ENCODE measurements around the gene SLC13A1. TPM values are rescaled to one million over a fixed set of nuclear protein-coding genes. Genes with fewer than 3 reads are reported as not detected.
A peak's percentile ranks its signal among the peaks of the same experiment; 100 is the strongest.

The SLC13A1 gene
- total and polyA plus RNA-seq, 10 of the 15 experiments (the other 5 are each of a cell fraction or from before 2014, with no cell fraction given) = 0.10 TPM; not detected in 9

DNA sequence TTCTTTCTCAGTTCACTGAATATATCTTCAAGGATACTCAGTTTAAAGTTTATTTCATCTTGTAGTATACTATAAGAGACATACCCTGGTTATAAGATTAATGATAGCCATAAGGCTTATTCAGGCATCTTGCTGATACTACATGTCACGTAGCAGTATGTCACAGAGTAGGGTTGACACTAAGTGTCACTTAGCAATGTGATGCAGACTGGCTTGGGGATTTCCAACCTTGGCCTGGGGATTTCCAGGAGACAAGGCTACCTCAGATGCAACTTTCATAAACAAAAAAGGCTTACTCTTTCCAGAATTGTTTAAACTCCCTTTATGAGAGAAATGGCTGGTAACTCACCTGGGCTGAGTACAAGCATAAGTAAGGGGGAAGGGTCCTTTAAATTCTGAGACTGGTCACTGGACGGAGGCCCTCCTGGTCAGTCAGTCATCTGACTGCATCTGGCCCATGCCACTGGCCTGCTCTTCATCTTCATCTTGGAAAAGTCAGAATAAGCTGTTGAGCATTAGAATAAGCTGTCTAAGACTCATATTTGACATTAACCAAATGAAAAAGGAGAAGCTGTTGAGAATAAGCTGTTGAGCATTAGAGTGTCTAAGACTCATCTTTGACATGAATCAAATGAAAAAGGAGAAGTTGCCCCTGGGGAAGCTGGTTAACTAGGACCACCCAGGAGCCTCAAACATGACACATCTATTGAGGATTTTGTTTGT lies 9.5 kb downstream of the SLC13A1 start:
- RAD21 ChIA-PET (ENCODE audit: unreplicated experiment) = interaction anchor here (0.7 to 2.0 kb wide), 5 partner anchors 10 to 35 kb away, joined by 3 to 6 read pairs (median 5); no protein-coding TSS in a partner anchor
- Histone ChIP-seq H3K9ac (ENCODE audit: control insufficient read depth, insufficient read depth, low read length) (no peak overlapping the region; the same call in 1 of the 2 replicates), H3K79me2 (ENCODE audit: control insufficient read depth, insufficient read depth, low read length) (no peaks in the 10 kb centered on the region), H3K4me3 (no peak overlapping the region), H3K27ac (ENCODE audit: control insufficient read depth, insufficient read depth) (peak overlapping the region; percentile 83), H2AFZ (ENCODE audit: control insufficient read depth, low read depth, low read length) (peak overlapping the region; percentile 63; the same call in 1 of the 2 replicates), H4K20me1 (ENCODE audit: control insufficient read depth, insufficient read depth) (no peaks in the 10 kb centered on the region), H3K4me1 (ENCODE audit: control insufficient read depth, insufficient read depth, low read length) (peaks cover 25% of the 10 kb centered on the region), H3K4me2 (ENCODE audit: control insufficient read depth, insufficient read depth) (peak overlapping the region; percentile 6; the same call in 1 of the 2 replicates), H3K9me3 (replicated peaks; ENCODE audit: control insufficient read depth, insufficient read depth, low read length) (peaks cover 3% of the 10 kb centered on the region; the same call in 2 of the 3 replicates), H3K27me3 (replicated peaks in 1 of 2; ENCODE audit: control insufficient read depth in 2 of 2, insufficient read depth in 2 of 2, low read length in 1 of 2) (no peaks in the 10 kb centered on the region), H3K36me3 (ENCODE audit: control insufficient read depth in 2 of 2, insufficient read depth in 2 of 2, low read length in 1 of 2) (no peaks in the 10 kb centered on the region)
- peak; percentile 84 for DNase-seq (ENCODE audit: low read depth, low spot score)
- CTCF ChIA-PET = interaction anchor here (0.8 to 1.3 kb wide), 5 partner anchors 9 to 176 kb away, joined by 3 to 6 read pairs (median 3); partner anchors contain the start of gene SLC13A1
- in situ Hi-C loops (cut with MboI) = no loop called here
- BruUV-seq (replicated peaks) = TSS peak; percentile 93
- SMC1A ChIA-PET (ENCODE audit: uncharacterized antibody, unreplicated experiment) = interaction anchor here (0.5 to 2.9 kb wide), 15 partner anchors 9 to 638 kb away, joined by 3 to 15 read pairs (median 4); partner anchors contain the start of gene SLC13A1
- ATAC-seq = peak; percentile 95
- peak; percentile 93 for FAIRE-seq
- intact Hi-C loops (cut with micrococcal nuclease; ENCODE audit: unreplicated experiment) = no loop called here
- POLR2A ChIA-PET = interaction anchor here (1.3 kb wide), 1 partner anchor 11 kb away, joined by 7 read pairs; no protein-coding TSS in a partner anchor
- 0% methylated on average over 2 of the region's 2 CpGs for WGBS (ENCODE audit: insufficient coverage, insufficient replicate concordance, low lambda C conversion rate, missing lambda C conversion rate)
- TF ChIP-seq, protein P1, sequence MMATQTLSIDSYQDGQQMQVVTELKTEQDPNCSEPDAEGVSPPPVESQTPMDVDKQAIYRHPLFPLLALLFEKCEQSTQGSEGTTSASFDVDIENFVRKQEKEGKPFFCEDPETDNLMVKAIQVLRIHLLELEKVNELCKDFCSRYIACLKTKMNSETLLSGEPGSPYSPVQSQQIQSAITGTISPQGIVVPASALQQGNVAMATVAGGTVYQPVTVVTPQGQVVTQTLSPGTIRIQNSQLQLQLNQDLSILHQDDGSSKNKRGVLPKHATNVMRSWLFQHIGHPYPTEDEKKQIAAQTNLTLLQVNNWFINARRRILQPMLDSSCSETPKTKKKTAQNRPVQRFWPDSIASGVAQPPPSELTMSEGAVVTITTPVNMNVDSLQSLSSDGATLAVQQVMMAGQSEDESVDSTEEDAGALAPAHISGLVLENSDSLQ (IDR thresholded peaks at IDR 0.05) = peak; percentile 87
- no peak for TF ChIP-seq RBBP5 (conservative IDR thresholded peaks at IDR 0.05)
- 0 out of 2 replicates have a peak, but pooled peaks have one; percentile 55 for TF ChIP-seq PML (IDR thresholded peaks at IDR 0.05; ENCODE audit: low read length)
- no peak for TF ChIP-seq JUND (IDR thresholded peaks at IDR 0.05; ENCODE audit: low read depth, low read length)
- peak in 1 of 2 experiments; percentile 18; a peak in 1 of 4 replicates for TF ChIP-seq IKZF2 (IDR thresholded peaks at IDR 0.05)
- 0 out of 2 replicates have a peak, but pooled peaks have one; percentile 41 for TF ChIP-seq STAT3 (IDR thresholded peaks at IDR 0.05; ENCODE audit: low read depth, low read length)
- TF ChIP-seq BCL11A (IDR thresholded peaks at IDR 0.05; ENCODE audit: low read depth, low read length) = 0 out of 2 replicates have a peak, but pooled peaks have one; percentile 25
- TF ChIP-seq, protein P2, sequence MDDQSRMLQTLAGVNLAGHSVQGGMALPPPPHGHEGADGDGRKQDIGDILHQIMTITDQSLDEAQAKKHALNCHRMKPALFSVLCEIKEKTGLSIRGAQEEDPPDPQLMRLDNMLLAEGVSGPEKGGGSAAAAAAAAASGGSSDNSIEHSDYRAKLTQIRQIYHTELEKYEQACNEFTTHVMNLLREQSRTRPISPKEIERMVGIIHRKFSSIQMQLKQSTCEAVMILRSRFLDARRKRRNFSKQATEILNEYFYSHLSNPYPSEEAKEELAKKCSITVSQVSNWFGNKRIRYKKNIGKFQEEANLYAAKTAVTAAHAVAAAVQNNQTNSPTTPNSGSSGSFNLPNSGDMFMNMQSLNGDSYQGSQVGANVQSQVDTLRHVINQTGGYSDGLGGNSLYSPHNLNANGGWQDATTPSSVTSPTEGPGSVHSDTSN (IDR thresholded peaks at IDR 0.05; ENCODE audit: insufficient replicate concordance, low read depth, low read length) = peak; percentile 40
- no peak for TF ChIP-seq TBL1XR1 (IDR thresholded peaks at IDR 0.05; ENCODE audit: low read depth, low read length)
- peak; percentile 34; the same call in 1 of the 2 replicates for TF ChIP-seq POLR2AphosphoS5 (IDR thresholded peaks at IDR 0.05; ENCODE audit: low read length)
- no peak for TF ChIP-seq ZNF217 (IDR thresholded peaks at IDR 0.05)
- TF ChIP-seq NFIC (IDR thresholded peaks at IDR 0.05; ENCODE audit: low read depth, low read length) = peak; percentile 63
- TF ChIP-seq, protein P3, sequence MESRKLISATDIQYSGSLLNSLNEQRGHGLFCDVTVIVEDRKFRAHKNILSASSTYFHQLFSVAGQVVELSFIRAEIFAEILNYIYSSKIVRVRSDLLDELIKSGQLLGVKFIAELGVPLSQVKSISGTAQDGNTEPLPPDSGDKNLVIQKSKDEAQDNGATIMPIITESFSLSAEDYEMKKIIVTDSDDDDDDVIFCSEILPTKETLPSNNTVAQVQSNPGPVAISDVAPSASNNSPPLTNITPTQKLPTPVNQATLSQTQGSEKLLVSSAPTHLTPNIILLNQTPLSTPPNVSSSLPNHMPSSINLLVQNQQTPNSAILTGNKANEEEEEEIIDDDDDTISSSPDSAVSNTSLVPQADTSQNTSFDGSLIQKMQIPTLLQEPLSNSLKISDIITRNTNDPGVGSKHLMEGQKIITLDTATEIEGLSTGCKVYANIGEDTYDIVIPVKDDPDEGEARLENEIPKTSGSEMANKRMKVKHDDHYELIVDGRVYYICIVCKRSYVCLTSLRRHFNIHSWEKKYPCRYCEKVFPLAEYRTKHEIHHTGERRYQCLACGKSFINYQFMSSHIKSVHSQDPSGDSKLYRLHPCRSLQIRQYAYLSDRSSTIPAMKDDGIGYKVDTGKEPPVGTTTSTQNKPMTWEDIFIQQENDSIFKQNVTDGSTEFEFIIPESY (IDR thresholded peaks at IDR 0.05) = no peak
- no peak for TF ChIP-seq ZNF24 (IDR thresholded peaks at IDR 0.05)
- TF ChIP-seq CEBPB (IDR thresholded peaks at IDR 0.05; ENCODE audit: borderline replicate concordance in 1 of 2, low read depth in 2 of 2, low read length in 2 of 2) = 0 out of 4 replicates have a peak, but pooled peaks of 1 of the 2 experiments have one; percentile 49
- TF ChIP-seq RELA (IDR thresholded peaks at IDR 0.05; ENCODE audit: borderline replicate concordance, partially characterized antibody) = peak; percentile 98
- TF ChIP-seq EP300 (IDR thresholded peaks at IDR 0.05; ENCODE audit: borderline replicate concordance in 1 of 2, control insufficient read depth in 1 of 2, low read depth in 2 of 2, low read length in 2 of 2) = peak; percentile 81 to 85; a peak in 3 of 4 replicates
- TF ChIP-seq POU2F2 (IDR thresholded peaks at IDR 0.05; ENCODE audit: borderline replicate concordance, low read depth, low read length) = 0 out of 3 replicates have a peak, but pooled peaks have one; percentile 17

All from GM12878 (cell line).